Psoas muscle (tissue), 8 donors: Measurements from ENCODE around the gene DYNLT4. TPM values are rescaled to one million over a fixed set of nuclear protein-coding genes. Genes with fewer than 3 reads are reported as not detected.
"Not testable (repeated sequence)": the region's sequence is repeated elsewhere in the genome, so short reads cannot be mapped to it uniquely, and the experiment has no call there.

Experiments used
- ATAC-seq, 4 donors: fragments of 200-7000 bp; cut with Tn5 transposase; one replicate each; pipeline ENCODE4 v1.9.1; 2020; ENCODE audit warnings: moderate library complexity in 3 of 4, mild to moderate bottlenecking in 2 of 4
- DNase-seq, 2 donors: peaks; one replicate each; pipeline ENCODE4 v3.0.0-alpha.2; 2020
- H3K27ac ChIP-seq: fragments of 200-600 bp; one replicate; pipeline ENCODE4 v1.8.0; 2022
- H3K27me3 ChIP-seq, 3 donors: fragments of 200-600 bp in 1 of 3; one replicate each; pipeline versions ENCODE4 v1.6.1 to v1.8.0; 2013 to 2022; ENCODE audit warnings: low read length in 2 of 3, mild to moderate bottlenecking in 2 of 3, moderate library complexity in 1 of 3; ENCODE audit not compliant: insufficient read depth in 3 of 3
- H3K36me3 ChIP-seq, 2 donors: fragments of 200-600 bp in 1 of 2; one replicate each; pipeline versions ENCODE4 v1.6.1 to v1.8.0; 2013 to 2022; ENCODE audit warnings: low read depth in 1 of 2, mild to moderate bottlenecking in 1 of 2, moderate library complexity in 1 of 2; ENCODE audit not compliant: insufficient read depth in 1 of 2
- H3K4me1 ChIP-seq: fragments of 200-600 bp; one replicate; pipeline ENCODE4 v1.8.0; 2022
- H3K4me3 ChIP-seq: fragments of 200-600 bp; one replicate; pipeline ENCODE4 v1.8.0; 2022; ENCODE audit warnings: mild to moderate bottlenecking
- H3K9me3 ChIP-seq: fragments of 200-600 bp; one replicate; pipeline ENCODE4 v1.8.0; 2022
- CTCF ChIP-seq: fragments of 200-600 bp; IDR thresholded peaks from one replicate; pipeline ENCODE4 v1.8.0; 2022; ENCODE audit warnings: antibody characterized with exemption
- WGBS, 3 donors: extraction: QIAGEN DNeasy Blood & Tissue Kit; methylation state at CpG; one replicate each; pipeline versions ENCODE4 v1.1.6 to v1.1.7; 2013; 5-methylcytosine and 5-hydroxymethylcytosine counted together
- intact Hi-C, 2 donors: fragments of 100-400 bp; cut with DNase I; formaldehyde crosslinking; loops; one replicate each; pipeline versions ENCODE4 v1.11.0 to v1.14.2; 2022
- polyA plus RNA-seq, 3 donors: library from polyadenylated mRNA; stranded (reverse); fragments of 200-250 nt; gene quantifications; one replicate each; pipeline ENCODE4 v1.2.3, GENCODE V29; 2013
- total RNA-seq, 4 donors: library from RNA; stranded (reverse); fragmentation: NEBNext Ultra II Directional in 2 of 4; extraction: Animal tissue kit (Norgen Biotek cat#: 25700) in 2 of 4; gene quantifications; one replicate each; pipeline versions ENCODE4 v1.2.1 to v1.2.4, GENCODE V29; 2021 to 2023
- donor health status: healthy with polysubstance abuse.
- donor health status: DM: no; HTN: no; CAD: no; lungs with moderate emphysema.
- donor health status: Bipolar disorder and iron deficiency.
- donor health status: healthy.
- donor health status: DM: yes; HTN: yes; CAD: no.
- donor health status: DM: no; HTN: no; CAD: no.
- donor health status: DM: no; HTN: no; CAD: no.
- donor health status: DM: yes; HTN: yes; CAD: no.

The DYNLT4 gene
- total and polyA plus RNA-seq, 7 donors: 0.06 to 0.59 (median 0.32) TPM; not detected in 2

DNA sequence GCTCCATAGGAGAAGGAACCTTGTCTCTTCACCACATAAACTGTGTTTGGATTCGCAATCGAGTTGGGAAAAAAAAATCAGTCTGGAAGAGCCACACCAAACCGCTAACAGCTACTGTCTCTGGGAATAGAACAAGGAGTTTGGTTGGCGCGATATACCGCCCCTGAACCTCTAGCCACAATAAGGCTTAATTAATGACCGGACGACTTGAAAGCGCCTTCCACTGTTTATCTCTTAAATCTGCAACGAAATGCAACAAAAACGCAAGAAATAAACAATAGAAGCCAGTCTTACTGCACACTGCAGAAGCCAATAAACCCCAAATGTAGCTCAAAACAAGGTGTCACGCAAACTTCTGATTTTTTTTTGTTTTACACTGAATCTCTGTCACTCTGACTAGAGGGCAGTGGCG is 12.1 kb upstream of the DYNLT4 start:
- intact Hi-C loops: no loop called here

GRCh38 chr1:44817771-44818495 is 10.8 kb upstream of the DYNLT4 start:
- ATAC-seq (no peak), DNase-seq (peak in 1 of 2 donors; percentile 6)
- Histone ChIP-seq H3K27me3 (no peaks in the 10 kb centered on the region), H3K27ac (no peak overlapping the region), H3K4me1 (no peaks in the 10 kb centered on the region), H3K9me3 (no peaks in the 10 kb centered on the region), H3K36me3 (no peaks in the 10 kb centered on the region), H3K4me3 (no peak overlapping the region)
- WGBS, 3 donors: 94 to 95% (median 95%) methylated on average over 11 of the region's 11 CpGs
- TF ChIP-seq CTCF: no peak
- intact Hi-C loops: no loop called here

More for the DNA sequence above, 12.1 kb upstream of the DYNLT4 start:
- ATAC-seq (peak in 2 of 4 donors; percentile 13 to 21), DNase-seq (peak in 1 of 2 donors; percentile 26)
- Histone ChIP-seq H3K36me3 (no peaks in the 10 kb centered on the region), H3K27me3 (no peaks in the 10 kb centered on the region), H3K27ac (peak overlapping the region; percentile 96), H3K4me1 (no peaks in the 10 kb centered on the region), H3K4me3 (peak overlapping the region; percentile 77), H3K9me3 (no peaks in the 10 kb centered on the region)
- TF ChIP-seq CTCF: no peak
- 2 to 3% (median 2%) methylated on average over 13 of the region's 13 CpGs for WGBS, 3 donors

DNA sequence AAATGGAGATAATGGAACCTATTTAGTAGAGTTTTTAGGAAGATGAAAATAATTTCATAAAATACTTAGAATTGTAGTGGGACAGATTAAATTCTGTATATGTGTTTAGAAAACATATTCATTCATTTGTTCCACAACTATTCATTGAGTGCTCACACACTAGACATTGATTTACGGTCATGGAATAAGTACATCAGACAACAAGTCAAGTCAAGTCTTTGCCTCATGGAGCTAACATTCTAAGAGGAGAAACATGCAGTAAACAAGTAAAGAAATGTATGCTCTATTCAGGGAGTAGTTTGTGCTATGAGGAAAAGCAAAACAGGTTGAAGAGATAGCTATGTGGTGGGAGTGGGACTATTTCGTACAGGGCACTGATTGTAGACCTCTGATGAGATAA is 10.2 kb upstream of the DYNLT4 start:
- H3K27ac ChIP-seq: no peak overlapping the region
- DNase-seq (no peak), ATAC-seq (no peak)
- intact Hi-C loops: no loop called here
- no peaks in the 10 kb centered on the region for H3K36me3 ChIP-seq
- H3K27me3 ChIP-seq: no peaks in the 10 kb centered on the region
- no peaks in the 10 kb centered on the region for H3K9me3 ChIP-seq
- no peak for TF ChIP-seq CTCF
- 91 to 96% (median 94%) methylated on average over 2 of the region's 2 CpGs for WGBS, 3 donors
- no peak overlapping the region for H3K4me3 ChIP-seq
- no peaks in the 10 kb centered on the region for H3K4me1 ChIP-seq

- ATAC-seq, H3K36me3 ChIP-seq, H3K4me1 ChIP-seq, H3K27ac ChIP-seq, H3K9me3 ChIP-seq, intact Hi-C loops, H3K27me3 ChIP-seq, H3K4me3 ChIP-seq: not testable (repeated sequence)
- 87 to 92% (median 89%) methylated on average over 9 of the region's 9 CpGs for WGBS, 3 donors
- DNase-seq: peak in 1 of 2 donors; percentile 12
These were observed 8.8 kb upstream of the DYNLT4 start for GRCh38 chr1:44815926-44816325.

GRCh38 chr1:44812822-44813543 is 5.8 kb upstream of the DYNLT4 start:
- no peak for TF ChIP-seq CTCF
- Histone ChIP-seq H3K27me3 (no peaks in the 10 kb centered on the region), H3K4me1 (peaks cover 11% of the 10 kb centered on the region), H3K9me3 (no peaks in the 10 kb centered on the region), H3K4me3 (peak overlapping the region; percentile 72), H3K27ac (peak overlapping the region; percentile 96), H3K36me3 (no peaks in the 10 kb centered on the region)
- ATAC-seq (peak; percentile 17 to 43 (median 33)), DNase-seq (peak in 1 of 2 donors; percentile 69)
- 51 to 57% (median 52%) methylated on average over 44 to 48 of the region's 48 CpGs for WGBS, 3 donors
- intact Hi-C loops: no loop called here
